ENCODE results near the gene NF2. TPM values are rescaled to one million over a fixed set of nuclear protein-coding genes. Genes with fewer than 3 reads are reported as not detected.
"Not testable (repeated sequence)": the region's sequence is repeated elsewhere in the genome, so short reads cannot be mapped to it uniquely, and the experiment has no call there.

Gene NF2
- 59.8 and 65.9 TPM in 2 replicates for total RNA-seq (ENCODE audit: low replicate concordance)

DNA sequence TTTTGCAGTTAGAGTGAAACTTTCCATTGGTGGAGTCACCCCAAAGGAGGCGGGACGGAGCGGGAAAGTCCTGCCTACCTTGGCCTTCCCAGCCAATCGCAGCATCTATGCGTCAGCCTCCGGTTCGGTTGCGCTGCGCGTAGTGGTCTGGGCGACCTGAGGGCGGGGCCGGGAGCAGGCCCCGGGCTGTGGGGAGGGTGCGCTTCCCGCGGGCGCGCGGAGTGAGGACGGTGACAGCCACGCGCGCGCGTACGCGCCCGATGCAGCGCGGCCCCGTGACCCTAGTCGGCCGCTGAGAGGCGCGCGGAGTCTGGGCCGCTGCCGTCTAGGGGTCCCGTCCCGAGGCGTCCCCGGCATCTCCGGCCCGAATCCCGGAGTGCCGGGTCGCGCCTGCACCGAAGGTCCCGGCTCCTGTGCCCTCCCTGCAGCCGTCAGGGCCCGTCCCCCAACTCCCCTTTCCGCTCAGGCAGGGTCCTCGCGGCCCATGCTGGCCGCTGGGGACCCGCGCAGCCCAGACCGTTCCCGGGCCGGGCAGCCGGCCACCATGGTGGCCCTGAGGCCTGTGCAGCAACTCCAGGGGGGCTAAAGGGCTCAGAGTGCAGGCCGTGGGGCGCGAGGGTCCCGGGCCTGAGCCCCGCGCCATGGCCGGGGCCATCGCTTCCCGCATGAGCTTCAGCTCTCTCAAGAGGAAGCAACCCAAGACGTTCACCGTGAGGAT, at the start of gene NF2:
Gene NF2, plus strand, starts transcription at position 276 of the 718 bp plus-strand sequence. Its CDS starts 366 bp downstream, at position 642.
- TF ChIP-seq CTCF (IDR thresholded peaks at IDR 0.05; ENCODE audit: insufficient read depth, low read length): no peak

GRCh38 chr22:29555065-29555644, 48.3 kb upstream of the NF2 start:
- no peak overlapping the region for H3K4me3 ChIP-seq (ENCODE audit: low read depth, low read length)
- no peak for TF ChIP-seq CTCF (IDR thresholded peaks at IDR 0.05; ENCODE audit: insufficient read depth, low read length)
- peak; percentile 6 for DNase-seq (ENCODE audit: low read depth)

More for the DNA sequence above, at the start of gene NF2:
- peak; percentile 99 for DNase-seq (ENCODE audit: low read depth)
- peak within 1 kb of the TSS; percentile 81 for H3K4me3 ChIP-seq (ENCODE audit: low read depth, low read length)

DNA sequence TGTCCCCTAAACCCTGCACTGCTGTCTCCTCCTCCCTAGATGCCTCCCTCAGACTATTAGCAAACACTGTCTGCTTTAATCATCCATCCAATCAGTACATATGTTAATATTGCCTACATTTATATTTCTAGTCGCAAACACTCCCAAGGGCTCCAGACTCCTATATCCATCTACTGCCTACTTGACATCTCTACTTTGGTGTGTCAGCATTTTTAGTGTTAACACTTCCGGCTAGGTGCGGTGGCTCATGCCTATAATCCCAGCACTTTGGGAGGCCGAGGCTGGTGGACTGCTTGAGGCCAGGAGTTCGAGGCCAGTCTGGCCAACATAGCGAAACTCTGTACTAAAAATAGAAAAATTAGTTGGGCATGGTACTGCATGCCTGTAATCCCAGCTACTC, 44.4 kb upstream of the NF2 start:
- H3K4me3 ChIP-seq (ENCODE audit: low read depth, low read length): no peak overlapping the region
- no peak for DNase-seq (ENCODE audit: low read depth)
- TF ChIP-seq CTCF (IDR thresholded peaks at IDR 0.05; ENCODE audit: insufficient read depth, low read length): no peak

DNA sequence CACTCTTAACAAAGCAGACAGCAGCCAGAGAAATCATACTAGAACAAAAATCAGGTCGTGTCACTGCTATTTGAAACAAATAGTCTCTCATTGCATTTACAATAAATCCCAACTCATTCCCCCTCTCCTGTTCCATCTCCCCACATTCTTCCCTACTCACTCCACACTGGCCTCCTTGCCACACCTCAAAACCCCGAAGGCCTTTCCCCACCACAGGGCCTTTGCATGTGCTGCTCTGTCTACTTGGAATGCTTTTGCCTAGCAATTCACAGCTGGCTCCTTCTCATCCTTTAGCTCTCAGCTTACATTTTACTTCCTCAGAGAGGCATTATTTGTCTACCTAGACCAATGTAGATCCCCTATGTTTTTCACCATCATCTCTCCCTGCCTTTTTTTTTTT, 43.6 kb upstream of the NF2 start:
- DNase-seq (ENCODE audit: low read depth): no peak
- H3K4me3 ChIP-seq (ENCODE audit: low read depth, low read length): no peak overlapping the region
- TF ChIP-seq CTCF (IDR thresholded peaks at IDR 0.05; ENCODE audit: insufficient read depth, low read length): no peak

DNA sequence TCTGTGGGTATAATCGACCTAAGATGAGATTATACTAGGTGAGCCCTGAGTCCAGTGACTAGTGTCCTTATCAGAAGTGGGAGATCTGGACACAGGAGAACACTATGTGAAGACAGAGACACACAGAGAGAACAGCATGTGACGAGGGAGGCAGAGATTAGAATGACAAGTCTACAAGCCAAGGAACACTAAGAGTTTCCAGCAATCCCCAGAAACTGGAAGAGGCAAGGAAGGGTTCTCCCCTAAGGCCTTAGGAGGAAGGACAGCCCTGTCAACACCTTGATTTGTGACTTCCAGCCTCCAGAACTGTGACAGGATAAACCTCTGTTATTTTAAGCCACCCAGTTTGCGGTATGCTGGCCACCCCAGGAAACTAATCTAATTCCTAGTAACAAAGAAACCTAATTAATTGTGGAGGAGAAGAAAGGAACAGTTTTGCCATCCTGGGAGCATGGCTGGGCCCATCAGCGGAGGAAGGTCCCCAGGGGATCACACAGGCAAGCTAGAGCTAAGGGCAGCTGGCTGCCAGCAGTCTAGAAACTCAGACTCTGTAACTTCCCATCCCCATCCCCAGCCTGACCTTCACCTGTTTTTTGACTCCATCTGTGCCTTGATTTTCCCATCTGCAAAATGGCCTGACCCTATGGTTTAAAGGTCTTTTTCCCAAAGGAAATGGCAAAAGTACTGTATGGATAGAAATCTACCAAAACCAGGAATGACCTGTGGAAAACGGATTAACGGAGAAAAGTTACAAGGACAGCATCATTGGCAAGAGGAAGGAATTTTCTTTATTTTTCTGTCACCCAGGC, 39.6 kb upstream of the NF2 start:
- no peak for DNase-seq (ENCODE audit: low read depth)
- no peak overlapping the region for H3K4me3 ChIP-seq (ENCODE audit: low read depth, low read length)
- TF ChIP-seq CTCF (IDR thresholded peaks at IDR 0.05; ENCODE audit: insufficient read depth, low read length): no peak

DNA sequence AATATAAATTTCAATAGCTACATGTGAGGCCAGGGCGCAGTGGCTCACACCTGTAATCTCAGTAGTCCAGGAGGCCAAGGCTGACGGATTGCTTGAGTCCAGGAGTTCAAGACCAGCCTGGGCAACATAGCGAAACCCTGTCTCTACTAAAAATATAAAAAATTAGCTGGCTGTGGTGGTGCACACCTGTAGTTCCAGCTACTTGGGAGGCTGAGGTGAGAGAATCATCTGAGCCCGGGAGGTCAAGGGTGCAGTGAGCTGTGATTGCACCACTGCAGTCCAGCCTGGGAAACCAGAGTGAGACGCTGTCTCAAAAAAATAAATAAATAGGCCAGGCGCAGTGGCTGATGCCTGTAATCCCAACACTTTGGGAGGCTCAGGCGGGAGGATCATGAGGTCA, 36.9 kb upstream of the NF2 start:
- not testable (repeated sequence) for DNase-seq (ENCODE audit: low read depth)

GRCh38 chr22:29567338-29567737, 36.1 kb upstream of the NF2 start:
- TF ChIP-seq CTCF (IDR thresholded peaks at IDR 0.05; ENCODE audit: insufficient read depth, low read length): no peak
- no peak for DNase-seq (ENCODE audit: low read depth)
- no peak overlapping the region for H3K4me3 ChIP-seq (ENCODE audit: low read depth, low read length)

More for the DNA sequence above, 36.9 kb upstream of the NF2 start:
- not testable (repeated sequence) for H3K4me3 ChIP-seq (ENCODE audit: low read depth, low read length)
